Measurements from ENCODE around the gene ARHGEF11. TPM values are rescaled to one million over a fixed set of nuclear protein-coding genes. Genes with fewer than 3 reads are reported as not detected.

Gene ARHGEF11
- total and polyA plus RNA-seq, 7 donors = 7.0 to 22.8 (median 19.9) TPM

- 58 to 66% (median 65%) methylated on average over 5 of the region's 5 CpGs for WGBS, 3 donors
- Histone ChIP-seq H3K36me3 (ENCODE audit: insufficient read depth in 1 of 2, low read depth in 1 of 2) (no peaks in the 10 kb centered on the region), H3K27me3 (ENCODE audit: insufficient read depth in 3 of 3, low read length in 2 of 3) (peaks cover 0 to 4% (median 0%) of the 10 kb centered on the region in 3 donors), H3K9me3 (no peaks in the 10 kb centered on the region), H3K27ac (no peak overlapping the region), H3K4me3 (no peak overlapping the region), H3K4me1 (no peaks in the 10 kb centered on the region)
- ATAC-seq = no peak
- intact Hi-C loops (cut with DNase I) = no loop called here
- DNase-seq = no peak
- no peak for TF ChIP-seq CTCF (IDR thresholded peaks at IDR 0.05)
Observed at GRCh38 chr1:157081707-157082106, 36.2 kb upstream of the ARHGEF11 start.

GRCh38 chr1:157080714-157081113 lies 35.2 kb upstream of the ARHGEF11 start:
- Histone ChIP-seq H3K9me3 (no peaks in the 10 kb centered on the region), H3K4me1 (no peaks in the 10 kb centered on the region), H3K27me3 (ENCODE audit: insufficient read depth in 3 of 3, low read length in 2 of 3) (peaks cover 0 to 4% (median 0%) of the 10 kb centered on the region in 3 donors), H3K36me3 (ENCODE audit: insufficient read depth in 1 of 2, low read depth in 1 of 2) (no peaks in the 10 kb centered on the region), H3K27ac (no peak overlapping the region), H3K4me3 (no peak overlapping the region)
- DNase-seq (no peak), ATAC-seq (no peak)
- TF ChIP-seq CTCF (IDR thresholded peaks at IDR 0.05) = no peak
- WGBS, 3 donors = 90 to 91% (median 91%) methylated on average over 10 of the region's 10 CpGs
- intact Hi-C loops (cut with DNase I) = no loop called here

GRCh38 chr1:157077394-157077793 lies 31.9 kb upstream of the ARHGEF11 start:
- Histone ChIP-seq H3K4me3 (no peak overlapping the region), H3K36me3 (ENCODE audit: insufficient read depth in 1 of 2, low read depth in 1 of 2) (no peaks in the 10 kb centered on the region), H3K4me1 (peaks cover 6% of the 10 kb centered on the region), H3K9me3 (no peaks in the 10 kb centered on the region), H3K27me3 (ENCODE audit: insufficient read depth in 3 of 3, low read length in 2 of 3) (peaks cover 0 to 4% (median 0%) of the 10 kb centered on the region in 3 donors), H3K27ac (no peak overlapping the region)
- no peak for TF ChIP-seq CTCF (IDR thresholded peaks at IDR 0.05)
- DNase-seq (no peak), ATAC-seq (no peak)
- intact Hi-C loops (cut with DNase I) = loop anchor here in 1 of 2 donors (10.0 kb wide), 1 partner anchor 163 kb away; no protein-coding TSS in a partner anchor
- WGBS, 3 donors = 76 to 89% (median 77%) methylated on average over 1 of the region's 1 CpG

GRCh38 chr1:157073944-157074685 lies 28.6 kb upstream of the ARHGEF11 start:
- intact Hi-C loops (cut with DNase I) = loop anchor here in 1 of 2 donors (2.0 to 10.0 kb wide), 2 partner anchors 113 to 159 kb away; no protein-coding TSS in a partner anchor

More at GRCh38 chr1:157073944-157074685, 28.6 kb upstream of the ARHGEF11 start:
- DNase-seq (peak; percentile 79 to 85), ATAC-seq (peak; percentile 66 to 88 (median 81))
- Histone ChIP-seq H3K9me3 (no peaks in the 10 kb centered on the region), H3K4me3 (peak overlapping the region; percentile 49), H3K36me3 (ENCODE audit: insufficient read depth in 1 of 2, low read depth in 1 of 2) (no peaks in the 10 kb centered on the region), H3K27me3 (ENCODE audit: insufficient read depth in 3 of 3, low read length in 2 of 3) (peaks cover 0 to 8% (median 0%) of the 10 kb centered on the region in 3 donors), H3K27ac (no peak overlapping the region), H3K4me1 (peaks cover 6% of the 10 kb centered on the region)
- TF ChIP-seq CTCF (IDR thresholded peaks at IDR 0.05) = peak; percentile 72
- WGBS, 3 donors = 9 to 16% (median 10%) methylated on average over 31 to 35 of the region's 35 CpGs

Data from psoas muscle (tissue), 8 donors.